ENCODE results near the gene CNOT6L.

The CNOT6L gene

DNA sequence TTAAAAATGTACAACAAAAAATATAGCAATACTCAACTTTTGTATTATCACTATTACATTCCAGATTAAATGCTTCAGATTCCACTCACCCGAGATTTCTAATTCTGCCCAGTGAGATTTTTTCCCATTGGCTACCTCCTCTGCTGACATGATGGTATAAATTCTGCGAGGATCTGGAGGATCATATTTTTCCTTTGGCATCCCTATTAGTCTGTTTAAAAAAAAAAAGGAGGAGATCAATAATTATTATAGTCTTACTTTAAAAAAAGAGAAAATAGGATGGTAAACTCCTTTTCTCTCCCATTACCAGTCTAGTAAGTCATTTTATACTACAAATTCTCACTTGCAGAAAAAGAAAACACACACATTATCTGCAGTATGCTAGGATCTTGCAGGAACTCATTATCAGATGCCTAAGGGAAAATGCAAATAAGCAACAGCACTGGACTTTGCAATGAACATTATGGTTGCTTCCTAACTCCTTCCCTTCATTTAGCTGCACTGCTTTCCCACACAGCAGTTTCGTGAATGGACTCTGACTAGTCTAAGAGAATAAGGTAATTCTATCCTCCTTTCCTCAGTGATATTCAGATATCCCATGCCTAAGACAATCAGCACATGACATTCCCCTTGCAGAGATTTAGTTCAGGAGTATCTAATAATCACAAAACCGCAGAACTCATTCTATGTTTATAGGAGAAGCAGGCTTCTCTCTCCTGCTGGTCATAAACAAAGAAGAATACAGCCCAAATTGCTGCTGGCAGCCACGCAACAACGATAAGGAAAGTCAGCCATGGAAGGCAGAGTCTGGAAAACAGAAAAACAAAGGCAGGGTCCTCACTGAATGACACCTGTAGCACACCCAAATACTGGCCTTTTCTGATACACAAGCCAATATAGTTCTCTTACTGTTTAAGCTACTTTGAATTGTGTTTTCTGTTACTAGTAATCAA is 42.7 kb downstream of the CNOT6L start:
- Histone ChIP-seq H3K4me1 (ENCODE audit: low read depth, poor library complexity, severe bottlenecking) (peaks cover 21% of the 10 kb centered on the region), H3K36me3 (ENCODE audit: insufficient read depth) (no peaks in the 10 kb centered on the region; the same call in 1 of the 2 replicates), H3K27ac (peak overlapping the region; percentile 7; the same call in 1 of the 2 replicates), H4K20me1 (ENCODE audit: insufficient read depth) (peaks cover 27% of the 10 kb centered on the region), H3K4me2 (peak overlapping the region; percentile 4; the same call in 1 of the 2 replicates), H3K4me3 (IDR thresholded peaks at IDR 0.05; ENCODE audit: insufficient read depth, low read depth, low read length) (no peak overlapping the region), H3K9ac (no peak overlapping the region), H3K27me3 (ENCODE audit: insufficient read depth, low read depth) (no peaks in the 10 kb centered on the region), H2AFZ (ENCODE audit: low read depth) (no peak overlapping the region), H3K79me2 (ENCODE audit: insufficient read depth, low read depth) (peaks cover 64% of the 10 kb centered on the region)
- TF ChIP-seq, protein P1, sequence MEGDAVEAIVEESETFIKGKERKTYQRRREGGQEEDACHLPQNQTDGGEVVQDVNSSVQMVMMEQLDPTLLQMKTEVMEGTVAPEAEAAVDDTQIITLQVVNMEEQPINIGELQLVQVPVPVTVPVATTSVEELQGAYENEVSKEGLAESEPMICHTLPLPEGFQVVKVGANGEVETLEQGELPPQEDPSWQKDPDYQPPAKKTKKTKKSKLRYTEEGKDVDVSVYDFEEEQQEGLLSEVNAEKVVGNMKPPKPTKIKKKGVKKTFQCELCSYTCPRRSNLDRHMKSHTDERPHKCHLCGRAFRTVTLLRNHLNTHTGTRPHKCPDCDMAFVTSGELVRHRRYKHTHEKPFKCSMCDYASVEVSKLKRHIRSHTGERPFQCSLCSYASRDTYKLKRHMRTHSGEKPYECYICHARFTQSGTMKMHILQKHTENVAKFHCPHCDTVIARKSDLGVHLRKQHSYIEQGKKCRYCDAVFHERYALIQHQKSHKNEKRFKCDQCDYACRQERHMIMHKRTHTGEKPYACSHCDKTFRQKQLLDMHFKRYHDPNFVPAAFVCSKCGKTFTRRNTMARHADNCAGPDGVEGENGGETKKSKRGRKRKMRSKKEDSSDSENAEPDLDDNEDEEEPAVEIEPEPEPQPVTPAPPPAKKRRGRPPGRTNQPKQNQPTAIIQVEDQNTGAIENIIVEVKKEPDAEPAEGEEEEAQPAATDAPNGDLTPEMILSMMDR (conservative IDR thresholded peaks at IDR 0.05; ENCODE audit: low read depth, low read length), result no peak

DNA sequence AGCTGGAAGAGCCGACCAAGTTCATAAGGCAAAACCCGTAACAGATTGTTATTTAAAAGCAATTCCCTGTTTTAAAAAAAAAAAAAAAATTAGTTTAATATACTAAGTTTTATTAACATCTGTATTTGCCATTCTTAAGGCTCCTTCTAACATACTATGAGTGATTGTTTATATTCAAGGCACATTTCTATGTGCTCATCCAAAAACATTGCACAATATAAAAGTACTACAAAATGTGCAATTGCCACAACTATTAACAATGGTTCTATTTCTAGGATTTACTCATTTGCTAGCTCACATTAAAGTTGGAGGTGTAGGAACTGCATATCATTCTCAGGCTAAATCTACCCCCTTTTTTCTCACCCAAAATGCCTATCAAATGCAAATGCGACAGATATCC is 46.1 kb downstream of the CNOT6L start:
- TF ChIP-seq, protein P1 (conservative IDR thresholded peaks at IDR 0.05; ENCODE audit: low read depth, low read length), result no peak
- no peak overlapping the region for H3K9ac ChIP-seq
- peaks cover 17% of the 10 kb centered on the region for H3K4me1 ChIP-seq (ENCODE audit: low read depth, poor library complexity, severe bottlenecking)
- H3K27me3 ChIP-seq (ENCODE audit: insufficient read depth, low read depth), result no peaks in the 10 kb centered on the region
- no peaks in the 10 kb centered on the region; the same call in 1 of the 2 replicates for H3K36me3 ChIP-seq (ENCODE audit: insufficient read depth)
- H2AFZ ChIP-seq (ENCODE audit: low read depth), result no peak overlapping the region
- H3K79me2 ChIP-seq (ENCODE audit: insufficient read depth, low read depth), result peaks cover 32% of the 10 kb centered on the region
- no peak overlapping the region for H3K4me3 ChIP-seq (IDR thresholded peaks at IDR 0.05; ENCODE audit: insufficient read depth, low read depth, low read length)
- H3K4me2 ChIP-seq, result no peak overlapping the region
- H4K20me1 ChIP-seq (ENCODE audit: insufficient read depth), result peaks cover 9% of the 10 kb centered on the region; the same call in 1 of the 2 replicates
- no peak overlapping the region for H3K27ac ChIP-seq

DNA sequence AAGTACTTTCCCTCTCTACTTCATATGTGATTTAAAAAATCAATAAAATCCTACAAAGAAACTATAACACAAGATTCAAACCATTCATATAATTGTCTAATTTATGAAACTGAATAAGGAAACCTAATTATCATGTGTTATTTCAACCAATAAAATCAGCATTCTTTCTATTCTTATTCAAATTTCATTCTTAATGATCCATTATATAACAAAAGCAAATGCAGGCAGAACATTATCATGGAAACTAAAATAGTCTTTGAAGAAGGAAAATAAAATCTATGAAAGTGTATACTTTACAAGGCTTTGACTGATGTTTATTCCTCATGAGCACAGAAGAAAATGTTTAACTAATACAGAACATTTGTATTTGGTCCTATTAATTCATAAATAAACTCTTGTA is 47.6 kb downstream of the CNOT6L start:
- TF ChIP-seq, protein P1 (conservative IDR thresholded peaks at IDR 0.05; ENCODE audit: low read depth, low read length), result no peak
- Histone ChIP-seq H3K9ac (no peak overlapping the region), H3K27me3 (ENCODE audit: insufficient read depth, low read depth) (no peaks in the 10 kb centered on the region), H3K4me2 (no peak overlapping the region), H3K27ac (no peak overlapping the region), H3K79me2 (ENCODE audit: insufficient read depth, low read depth) (peaks cover 17% of the 10 kb centered on the region; the same call in 1 of the 2 replicates), H2AFZ (ENCODE audit: low read depth) (no peak overlapping the region), H3K4me1 (ENCODE audit: low read depth, poor library complexity, severe bottlenecking) (peaks cover 1% of the 10 kb centered on the region), H3K36me3 (ENCODE audit: insufficient read depth) (no peaks in the 10 kb centered on the region; the same call in 1 of the 2 replicates), H3K4me3 (IDR thresholded peaks at IDR 0.05; ENCODE audit: insufficient read depth, low read depth, low read length) (no peak overlapping the region), H4K20me1 (ENCODE audit: insufficient read depth) (no peaks in the 10 kb centered on the region)

DNA sequence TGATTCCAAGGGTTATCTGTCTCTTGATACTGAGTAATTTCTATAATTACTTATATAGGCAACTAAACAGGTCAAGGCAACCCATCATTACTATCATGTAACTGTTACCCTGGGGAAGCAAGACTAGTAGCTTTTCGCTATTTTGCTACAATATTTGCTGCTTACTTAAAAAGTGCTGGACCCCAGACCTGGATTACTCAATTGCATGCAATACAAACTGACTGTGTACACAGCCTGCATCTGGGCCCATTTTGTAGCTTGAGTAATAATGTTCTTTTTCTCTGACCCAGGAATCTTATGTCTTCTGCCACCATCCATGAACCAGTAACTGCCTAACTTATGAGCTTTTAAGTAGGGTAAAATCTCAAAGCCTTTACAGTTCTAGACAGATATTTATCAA is 53.4 kb downstream of the CNOT6L start:
- no peak overlapping the region for H2AFZ ChIP-seq (ENCODE audit: low read depth)
- H3K36me3 ChIP-seq (ENCODE audit: insufficient read depth), result no peaks in the 10 kb centered on the region; the same call in 1 of the 2 replicates

More for the DNA sequence above, 53.4 kb downstream of the CNOT6L start:
- Histone ChIP-seq H3K4me1 (ENCODE audit: low read depth, poor library complexity, severe bottlenecking) (no peaks in the 10 kb centered on the region), H3K27me3 (ENCODE audit: insufficient read depth, low read depth) (no peaks in the 10 kb centered on the region), H3K4me3 (IDR thresholded peaks at IDR 0.05; ENCODE audit: insufficient read depth, low read depth, low read length) (no peak overlapping the region), H3K9ac (no peak overlapping the region), H4K20me1 (ENCODE audit: insufficient read depth) (no peaks in the 10 kb centered on the region), H3K79me2 (ENCODE audit: insufficient read depth, low read depth) (peaks cover 7% of the 10 kb centered on the region; the same call in 1 of the 2 replicates), H3K4me2 (no peak overlapping the region), H3K27ac (no peak overlapping the region)
- TF ChIP-seq, protein P1 (conservative IDR thresholded peaks at IDR 0.05; ENCODE audit: low read depth, low read length), result no peak

Data from KMS-11 (cell line).